ENCODE data around the gene MCF2L.

The MCF2L gene

DNA sequence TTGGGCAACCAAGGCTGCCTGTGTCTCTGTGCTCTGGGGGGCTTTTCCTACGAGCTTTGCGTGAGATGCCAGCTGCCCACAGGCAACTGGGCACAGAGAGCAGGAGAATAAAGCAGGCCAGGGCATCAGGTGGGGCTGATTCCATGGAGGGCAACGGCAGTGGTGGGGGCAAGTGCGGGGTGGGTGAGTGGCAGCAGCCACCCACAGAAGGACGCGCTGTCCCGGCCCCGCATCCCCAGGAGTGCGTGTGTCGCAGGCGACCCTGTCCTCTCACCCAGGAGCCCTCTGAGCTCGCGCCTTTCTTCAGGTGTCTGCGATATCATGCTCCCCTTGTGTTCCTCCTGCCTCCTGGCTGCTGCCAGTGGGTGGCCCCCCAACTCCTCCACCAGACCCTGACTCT is 67.4 kb downstream of the MCF2L start:
- TF ChIP-seq, protein P1, sequence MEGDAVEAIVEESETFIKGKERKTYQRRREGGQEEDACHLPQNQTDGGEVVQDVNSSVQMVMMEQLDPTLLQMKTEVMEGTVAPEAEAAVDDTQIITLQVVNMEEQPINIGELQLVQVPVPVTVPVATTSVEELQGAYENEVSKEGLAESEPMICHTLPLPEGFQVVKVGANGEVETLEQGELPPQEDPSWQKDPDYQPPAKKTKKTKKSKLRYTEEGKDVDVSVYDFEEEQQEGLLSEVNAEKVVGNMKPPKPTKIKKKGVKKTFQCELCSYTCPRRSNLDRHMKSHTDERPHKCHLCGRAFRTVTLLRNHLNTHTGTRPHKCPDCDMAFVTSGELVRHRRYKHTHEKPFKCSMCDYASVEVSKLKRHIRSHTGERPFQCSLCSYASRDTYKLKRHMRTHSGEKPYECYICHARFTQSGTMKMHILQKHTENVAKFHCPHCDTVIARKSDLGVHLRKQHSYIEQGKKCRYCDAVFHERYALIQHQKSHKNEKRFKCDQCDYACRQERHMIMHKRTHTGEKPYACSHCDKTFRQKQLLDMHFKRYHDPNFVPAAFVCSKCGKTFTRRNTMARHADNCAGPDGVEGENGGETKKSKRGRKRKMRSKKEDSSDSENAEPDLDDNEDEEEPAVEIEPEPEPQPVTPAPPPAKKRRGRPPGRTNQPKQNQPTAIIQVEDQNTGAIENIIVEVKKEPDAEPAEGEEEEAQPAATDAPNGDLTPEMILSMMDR (IDR thresholded peaks at IDR 0.05; ENCODE audit: control insufficient read depth, extremely low read depth, insufficient read depth) = no peak
- H3K4me3 ChIP-seq (ENCODE audit: low read depth, low read length) = no peak overlapping the region
- no peak for DNase-seq (ENCODE audit: low read depth)

DNA sequence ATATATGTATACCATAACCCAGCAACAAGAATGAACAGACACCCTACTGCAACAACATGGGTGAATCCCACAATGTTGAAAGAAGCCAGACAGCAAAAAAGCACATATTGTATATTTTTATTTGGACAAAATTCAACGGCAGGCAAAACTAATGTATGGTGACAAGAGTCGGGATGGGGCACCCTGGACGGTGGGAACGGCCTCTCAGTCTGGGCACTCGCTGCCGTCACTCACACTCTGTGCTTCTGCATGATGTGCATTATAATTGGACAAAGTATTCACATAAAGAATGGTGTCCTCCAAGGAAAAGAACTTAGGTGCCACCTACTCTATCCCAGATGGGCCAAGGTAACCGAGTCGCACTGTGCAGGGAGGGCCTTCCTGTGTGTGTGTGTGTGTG is 71.0 kb downstream of the MCF2L start:
- no peak overlapping the region for H3K4me3 ChIP-seq (ENCODE audit: low read depth, low read length)
- DNase-seq (ENCODE audit: low read depth) = no peak
- TF ChIP-seq, protein P1 (IDR thresholded peaks at IDR 0.05; ENCODE audit: control insufficient read depth, extremely low read depth, insufficient read depth) = no peak

DNA sequence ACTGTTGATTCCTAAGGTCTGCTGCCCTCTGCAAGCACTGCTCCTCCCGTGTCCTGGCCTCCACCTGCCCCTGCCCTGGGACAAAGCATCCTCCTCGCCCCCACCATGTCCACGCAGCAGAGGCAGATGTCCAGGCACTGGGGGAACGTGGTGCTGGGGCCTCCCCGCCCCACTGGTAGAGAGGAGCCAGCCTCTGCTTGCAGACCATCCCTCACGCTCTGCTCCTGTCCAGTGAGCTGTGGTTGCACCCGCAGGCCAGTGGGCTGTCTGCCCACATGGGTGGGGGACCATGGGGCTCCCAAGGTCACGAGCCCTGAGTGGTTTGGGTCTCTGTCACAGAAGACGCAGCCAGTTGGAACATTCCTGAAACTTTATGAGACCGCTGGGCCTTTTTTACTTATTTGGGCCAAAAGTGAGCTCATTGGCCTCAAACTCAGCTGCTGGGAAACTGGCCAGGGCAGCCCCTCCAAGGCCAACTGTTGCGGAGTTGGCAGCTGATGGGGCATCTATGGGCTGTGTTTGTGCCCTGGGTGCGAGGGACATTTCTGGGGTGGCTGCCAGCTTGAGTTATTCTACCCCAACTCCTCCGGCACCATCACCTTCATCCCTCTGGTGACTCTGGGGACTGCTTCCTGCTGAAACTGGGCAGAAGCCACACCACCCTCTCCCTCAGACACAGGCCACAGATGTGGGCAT is 71.7 kb downstream of the MCF2L start:
- TF ChIP-seq, protein P1 (IDR thresholded peaks at IDR 0.05; ENCODE audit: control insufficient read depth, extremely low read depth, insufficient read depth) = no peak
- no peak for DNase-seq (ENCODE audit: low read depth)
- no peak overlapping the region for H3K4me3 ChIP-seq (ENCODE audit: low read depth, low read length)

DNA sequence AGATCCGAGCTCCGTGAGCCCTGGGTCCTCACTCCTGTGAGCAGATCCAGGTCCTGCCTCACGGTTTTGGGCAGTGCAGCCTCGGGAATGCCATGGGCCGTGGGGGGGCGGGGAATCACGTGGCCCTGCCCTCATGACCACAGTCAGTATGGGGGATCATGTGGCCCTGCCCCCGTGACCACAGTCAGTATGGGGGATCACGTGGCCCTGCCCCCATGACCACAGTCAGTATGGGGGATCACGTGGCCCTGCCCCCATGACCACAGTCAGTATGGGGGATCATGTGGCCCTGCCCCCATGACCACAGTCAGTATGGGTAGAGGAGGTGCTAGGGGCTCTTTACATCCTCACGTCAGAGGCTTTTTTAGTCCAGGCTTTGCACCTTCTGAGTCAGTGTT is 72.3 kb downstream of the MCF2L start:
- H3K4me3 ChIP-seq (ENCODE audit: low read depth, low read length) = no peak overlapping the region
- no peak for DNase-seq (ENCODE audit: low read depth)
- TF ChIP-seq, protein P1 (IDR thresholded peaks at IDR 0.05; ENCODE audit: control insufficient read depth, extremely low read depth, insufficient read depth) = no peak

DNA sequence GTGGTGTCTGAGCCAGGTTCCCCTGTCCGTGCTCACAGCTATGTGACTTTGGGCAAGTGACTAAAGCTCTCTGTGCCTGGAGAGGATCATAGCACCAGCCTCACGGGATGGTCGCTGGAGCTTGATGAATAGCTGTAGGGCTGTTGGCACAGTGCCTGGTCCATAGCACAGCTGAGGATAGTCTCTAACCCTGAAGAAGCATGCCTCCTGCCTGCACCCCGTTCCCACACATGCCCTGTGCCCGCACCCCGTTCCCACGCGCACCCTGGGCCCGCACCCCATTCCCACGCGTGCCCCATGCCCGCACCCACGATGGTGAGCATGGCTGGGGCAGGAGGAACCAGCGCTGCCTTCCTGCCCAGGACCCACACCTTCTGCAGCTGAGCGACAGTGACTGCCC is 72.9 kb downstream of the MCF2L start:
- TF ChIP-seq, protein P1 (IDR thresholded peaks at IDR 0.05; ENCODE audit: control insufficient read depth, extremely low read depth, insufficient read depth) = no peak
- no peak for DNase-seq (ENCODE audit: low read depth)
- no peak overlapping the region for H3K4me3 ChIP-seq (ENCODE audit: low read depth, low read length)

DNA sequence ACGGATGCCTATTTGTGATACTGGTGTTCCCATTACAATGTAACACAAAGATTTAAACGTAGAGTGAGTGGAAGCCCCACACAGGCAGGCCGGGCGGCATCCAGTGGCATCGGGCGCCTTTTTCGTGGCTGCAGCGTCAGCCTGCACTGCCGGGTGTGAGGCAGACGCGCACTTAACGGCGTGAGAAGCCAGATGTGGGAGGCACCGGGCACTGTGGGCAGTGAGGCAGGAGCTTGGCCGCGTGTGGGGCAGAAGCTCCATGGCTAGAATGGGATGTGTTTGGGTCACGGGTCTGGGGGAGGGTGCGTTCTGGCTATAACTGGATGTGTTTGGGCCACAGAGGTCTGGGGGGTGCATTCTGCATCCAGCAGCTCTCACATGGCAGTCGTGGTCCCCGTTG is 73.4 kb downstream of the MCF2L start:
- TF ChIP-seq, protein P1 (IDR thresholded peaks at IDR 0.05; ENCODE audit: control insufficient read depth, extremely low read depth, insufficient read depth) = no peak
- no peak overlapping the region for H3K4me3 ChIP-seq (ENCODE audit: low read depth, low read length)
- no peak for DNase-seq (ENCODE audit: low read depth)

DNA sequence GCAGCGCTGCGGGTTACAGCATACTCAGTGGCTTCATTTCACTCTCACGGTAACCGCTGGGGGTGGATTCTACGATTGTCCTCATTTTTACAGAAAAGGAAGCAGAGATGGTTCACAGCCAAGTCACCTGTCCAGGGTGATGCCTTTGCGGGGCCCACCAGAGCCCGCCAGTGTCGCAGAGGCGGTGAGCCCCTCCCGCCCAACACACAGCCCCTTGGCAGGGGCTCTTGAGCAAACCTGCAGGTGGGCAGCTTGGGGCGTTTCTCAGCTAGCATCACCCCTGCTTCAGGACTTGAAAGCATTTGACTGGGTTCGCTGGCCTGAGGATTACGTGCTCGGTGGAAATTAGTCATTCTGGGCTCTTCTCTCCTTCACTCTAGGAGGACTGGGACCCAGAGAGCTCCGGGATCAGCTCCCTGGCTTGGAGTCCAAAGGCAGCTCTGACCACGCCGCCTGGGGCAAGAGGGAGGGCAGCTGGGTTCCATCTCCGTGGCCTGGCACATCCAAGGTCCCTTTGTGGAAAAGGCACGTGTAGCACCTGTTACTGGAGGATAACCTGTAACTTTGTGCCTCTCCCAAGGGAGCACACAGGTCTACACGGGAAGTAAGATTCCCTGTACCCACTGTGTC is 74.1 kb downstream of the MCF2L start:
- TF ChIP-seq, protein P1 (IDR thresholded peaks at IDR 0.05; ENCODE audit: control insufficient read depth, extremely low read depth, insufficient read depth) = no peak
- no peak overlapping the region for H3K4me3 ChIP-seq (ENCODE audit: low read depth, low read length)
- no peak for DNase-seq (ENCODE audit: low read depth)
